GM18517 (cell line): Measurements from ENCODE around the gene GKAP1.
"Not testable (repeated sequence)": the region's sequence is repeated elsewhere in the genome, so short reads cannot be mapped to it uniquely, and the experiment has no call there.

Experiments
- ATAC-seq: cut with Tn5 transposase; IDR thresholded peaks from one replicate; pipeline ENCODE4 v1.9.1; 2021; ENCODE audit warnings: mild to moderate bottlenecking, moderate library complexity; ENCODE audit not compliant: unreplicated experiment

Gene GKAP1

GRCh38 chr9:83817356-83818278, at the start of gene GKAP1:
Gene GKAP1, minus strand, starts transcription at chr9:83817769. Its CDS starts 11,252 bp downstream, at chr9:83806517.
- peak; percentile 73 for ATAC-seq

- peak; percentile 78 for ATAC-seq
These were observed 32.3 kb upstream of the GKAP1 start for GRCh38 chr9:83849895-83850294.

GRCh38 chr9:83837070-83837643, 19.6 kb upstream of the GKAP1 start:
- ATAC-seq, result not testable (repeated sequence)

GRCh38 chr9:83830426-83831071, 13.0 kb upstream of the GKAP1 start:
- ATAC-seq, result not testable (repeated sequence)

- ATAC-seq, result not testable (repeated sequence)
These were observed 7.5 kb upstream of the GKAP1 start for GRCh38 chr9:83824986-83825623.

GRCh38 chr9:83817011-83817355, 586 bp downstream of the GKAP1 start:
- ATAC-seq, result peak; percentile 3

GRCh38 chr9:83815120-83815519, 2.4 kb downstream of the GKAP1 start:
- ATAC-seq, result not testable (repeated sequence)

GRCh38 chr9:83809213-83809612, 8.4 kb downstream of the GKAP1 start:
- not testable (repeated sequence) for ATAC-seq

GRCh38 chr9:83804454-83804853, 13.1 kb downstream of the GKAP1 start:
- ATAC-seq, result not testable (repeated sequence)

- ATAC-seq, result not testable (repeated sequence)
These were observed 13.6 kb downstream of the GKAP1 start for GRCh38 chr9:83803941-83804340.

GRCh38 chr9:83800236-83801033, 17.1 kb downstream of the GKAP1 start:
- no peak for ATAC-seq

GRCh38 chr9:83794051-83794450, 23.5 kb downstream of the GKAP1 start:
- ATAC-seq, result no peak

- no peak for ATAC-seq
These were observed 24.8 kb downstream of the GKAP1 start for GRCh38 chr9:83792746-83793145.

GRCh38 chr9:83778164-83778563, 39.4 kb downstream of the GKAP1 start:
- ATAC-seq, result no peak

GRCh38 chr9:83775932-83776331, 41.6 kb downstream of the GKAP1 start:
- no peak for ATAC-seq

- ATAC-seq, result no peak
These were observed 44.7 kb downstream of the GKAP1 start for GRCh38 chr9:83772860-83773259.

GRCh38 chr9:83765376-83765775, 52.2 kb downstream of the GKAP1 start:
- ATAC-seq, result no peak

- peak; percentile 69 for ATAC-seq
These were observed 63.1 kb downstream of the GKAP1 start for GRCh38 chr9:83754383-83754977.

- ATAC-seq, result no peak
These were observed 67.9 kb downstream of the GKAP1 start for GRCh38 chr9:83749706-83750105.

- no peak for ATAC-seq
These were observed 73.4 kb downstream of the GKAP1 start for GRCh38 chr9:83744206-83744605.
